ENCODE data around the gene GSG1L. TPM values are rescaled to one million over a fixed set of nuclear protein-coding genes. Genes with fewer than 3 reads are reported as not detected.

Gene GSG1L
- total RNA-seq, 1 donor, result not detected

DNA sequence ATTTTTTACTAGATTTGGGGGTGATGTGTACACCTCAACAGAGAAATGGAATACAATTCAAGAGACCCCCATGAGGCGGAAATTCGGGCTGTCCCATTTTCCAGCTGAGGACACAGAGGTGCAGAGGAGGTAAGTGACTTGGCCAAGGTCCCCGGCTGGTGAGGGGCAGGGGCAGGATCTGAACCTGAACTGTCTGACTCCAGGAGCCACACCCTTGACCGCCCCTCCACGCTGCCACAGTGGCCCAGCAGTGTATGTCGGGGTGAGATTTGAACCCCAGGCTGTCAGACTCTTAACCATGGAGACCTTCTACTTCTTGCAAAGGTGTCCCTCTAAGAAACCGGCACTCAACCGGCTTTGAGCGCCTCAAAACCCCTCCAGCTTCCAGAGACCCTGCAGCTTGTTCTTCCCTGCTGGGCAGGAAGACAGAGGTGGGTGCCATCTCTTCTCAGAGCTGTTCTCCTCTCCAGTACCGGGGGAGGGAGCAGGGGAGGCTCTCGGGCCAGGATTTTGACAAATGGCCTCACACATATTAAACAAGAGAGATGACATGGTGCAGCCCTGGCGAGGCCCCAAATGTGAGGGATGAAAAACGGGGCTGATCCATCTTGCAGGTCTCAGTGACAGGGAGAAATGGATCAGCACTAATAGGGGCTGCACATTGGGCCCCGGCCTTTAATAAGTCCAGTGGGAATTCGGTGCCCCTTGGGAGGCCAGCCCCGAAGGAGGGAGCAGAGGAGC is 222.3 kb downstream of the GSG1L start:
- no peak for DNase-seq (ENCODE audit: insufficient read length, low spot score, missing footprints)
- H3K27ac ChIP-seq (ENCODE audit: low read depth, low read length), result no peak overlapping the region

DNA sequence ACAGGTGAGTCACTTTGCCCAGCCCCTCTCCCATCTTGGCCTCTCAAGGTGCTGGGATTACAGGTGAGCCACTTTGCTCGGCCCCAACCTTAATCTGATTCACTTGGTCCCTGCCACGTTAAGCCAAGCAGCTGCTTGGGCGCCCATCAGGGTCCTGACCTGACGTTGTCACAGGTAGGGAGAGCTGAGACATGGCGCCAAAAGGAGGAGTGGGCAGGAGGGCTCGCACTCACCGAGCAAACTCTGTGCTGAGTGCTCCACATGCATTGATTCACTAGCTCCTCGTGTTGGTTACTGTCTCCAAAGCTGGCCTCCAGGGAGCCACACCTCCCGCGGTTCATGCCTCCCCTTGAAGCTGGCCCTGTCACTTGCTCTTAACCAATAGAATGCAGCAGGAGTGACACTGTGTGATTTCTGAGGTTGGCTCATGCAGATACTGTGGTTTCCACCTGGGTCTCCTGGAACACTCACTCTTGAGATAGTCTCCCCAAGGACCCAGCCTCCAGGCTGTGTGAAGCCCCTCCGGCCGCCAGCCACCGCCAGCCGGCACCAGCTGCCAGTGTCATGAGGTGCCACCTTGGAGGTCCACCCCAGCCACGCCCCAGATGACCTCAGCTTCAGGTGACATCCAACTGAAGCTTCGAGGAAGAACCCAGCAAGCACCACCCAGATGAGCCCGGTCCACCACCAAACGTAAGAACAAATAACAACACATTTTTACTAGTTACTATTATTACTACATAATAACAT is 223.0 kb downstream of the GSG1L start:
- DNase-seq (ENCODE audit: insufficient read length, low spot score, missing footprints), result no peak
- no peaks in the 10 kb centered on the region for H3K4me1 ChIP-seq (ENCODE audit: insufficient read depth, low read length)
- TF ChIP-seq, protein P1, sequence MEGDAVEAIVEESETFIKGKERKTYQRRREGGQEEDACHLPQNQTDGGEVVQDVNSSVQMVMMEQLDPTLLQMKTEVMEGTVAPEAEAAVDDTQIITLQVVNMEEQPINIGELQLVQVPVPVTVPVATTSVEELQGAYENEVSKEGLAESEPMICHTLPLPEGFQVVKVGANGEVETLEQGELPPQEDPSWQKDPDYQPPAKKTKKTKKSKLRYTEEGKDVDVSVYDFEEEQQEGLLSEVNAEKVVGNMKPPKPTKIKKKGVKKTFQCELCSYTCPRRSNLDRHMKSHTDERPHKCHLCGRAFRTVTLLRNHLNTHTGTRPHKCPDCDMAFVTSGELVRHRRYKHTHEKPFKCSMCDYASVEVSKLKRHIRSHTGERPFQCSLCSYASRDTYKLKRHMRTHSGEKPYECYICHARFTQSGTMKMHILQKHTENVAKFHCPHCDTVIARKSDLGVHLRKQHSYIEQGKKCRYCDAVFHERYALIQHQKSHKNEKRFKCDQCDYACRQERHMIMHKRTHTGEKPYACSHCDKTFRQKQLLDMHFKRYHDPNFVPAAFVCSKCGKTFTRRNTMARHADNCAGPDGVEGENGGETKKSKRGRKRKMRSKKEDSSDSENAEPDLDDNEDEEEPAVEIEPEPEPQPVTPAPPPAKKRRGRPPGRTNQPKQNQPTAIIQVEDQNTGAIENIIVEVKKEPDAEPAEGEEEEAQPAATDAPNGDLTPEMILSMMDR (IDR thresholded peaks at IDR 0.05; ENCODE audit: extremely low read depth, low read depth, low read length), result no peak
- H2AFZ ChIP-seq (ENCODE audit: low read length), result no peak overlapping the region
- H3K4me2 ChIP-seq (ENCODE audit: insufficient read depth, low read length), result no peak overlapping the region
- no peaks in the 10 kb centered on the region for H3K79me2 ChIP-seq (ENCODE audit: insufficient read depth, low read length)
- no peak overlapping the region for H3K27ac ChIP-seq (ENCODE audit: low read depth, low read length)
- H3K4me3 ChIP-seq (ENCODE audit: insufficient read depth, low read length), result no peak overlapping the region
- no peaks in the 10 kb centered on the region for H3K36me3 ChIP-seq (ENCODE audit: insufficient read depth, low read length)
- H3K27me3 ChIP-seq (ENCODE audit: insufficient read depth, low read length), result peaks cover 8% of the 10 kb centered on the region
- no peaks in the 10 kb centered on the region for H3K9me3 ChIP-seq (ENCODE audit: low read depth, low read length)
- H4K20me1 ChIP-seq (ENCODE audit: insufficient read depth, low read length), result peaks cover 2% of the 10 kb centered on the region

More for the DNA sequence above, 222.3 kb downstream of the GSG1L start:
- Histone ChIP-seq H3K36me3 (ENCODE audit: insufficient read depth, low read length) (no peaks in the 10 kb centered on the region), H3K79me2 (ENCODE audit: insufficient read depth, low read length) (no peaks in the 10 kb centered on the region), H3K27me3 (ENCODE audit: insufficient read depth, low read length) (peaks cover 6% of the 10 kb centered on the region), H4K20me1 (ENCODE audit: insufficient read depth, low read length) (peaks cover 2% of the 10 kb centered on the region), H3K4me2 (ENCODE audit: insufficient read depth, low read length) (no peak overlapping the region), H3K9me3 (ENCODE audit: low read depth, low read length) (no peaks in the 10 kb centered on the region), H3K4me3 (ENCODE audit: insufficient read depth, low read length) (no peak overlapping the region), H2AFZ (ENCODE audit: low read length) (no peak overlapping the region), H3K4me1 (ENCODE audit: insufficient read depth, low read length) (no peaks in the 10 kb centered on the region)
- TF ChIP-seq, protein P1 (IDR thresholded peaks at IDR 0.05; ENCODE audit: extremely low read depth, low read depth, low read length), result no peak

GRCh38 chr16:27839419-27839818 is 224.1 kb downstream of the GSG1L start:
- H3K36me3 ChIP-seq (ENCODE audit: insufficient read depth, low read length), result no peaks in the 10 kb centered on the region
- H3K4me2 ChIP-seq (ENCODE audit: insufficient read depth, low read length), result no peak overlapping the region
- H4K20me1 ChIP-seq (ENCODE audit: insufficient read depth, low read length), result peaks cover 2% of the 10 kb centered on the region
- H3K27ac ChIP-seq (ENCODE audit: low read depth, low read length), result no peak overlapping the region
- no peak overlapping the region for H3K4me3 ChIP-seq (ENCODE audit: insufficient read depth, low read length)
- TF ChIP-seq, protein P1 (IDR thresholded peaks at IDR 0.05; ENCODE audit: extremely low read depth, low read depth, low read length), result no peak
- DNase-seq (ENCODE audit: insufficient read length, low spot score, missing footprints), result peak; percentile 83
- no peaks in the 10 kb centered on the region for H3K4me1 ChIP-seq (ENCODE audit: insufficient read depth, low read length)
- no peaks in the 10 kb centered on the region for H3K9me3 ChIP-seq (ENCODE audit: low read depth, low read length)
- H3K27me3 ChIP-seq (ENCODE audit: insufficient read depth, low read length), result peaks cover 14% of the 10 kb centered on the region
- H2AFZ ChIP-seq (ENCODE audit: low read length), result no peak overlapping the region
- H3K79me2 ChIP-seq (ENCODE audit: insufficient read depth, low read length), result no peaks in the 10 kb centered on the region

GRCh38 chr16:27838536-27839175 is 224.9 kb downstream of the GSG1L start:
- TF ChIP-seq, protein P1 (IDR thresholded peaks at IDR 0.05; ENCODE audit: extremely low read depth, low read depth, low read length), result no peak
- H4K20me1 ChIP-seq (ENCODE audit: insufficient read depth, low read length), result peaks cover 2% of the 10 kb centered on the region
- H3K36me3 ChIP-seq (ENCODE audit: insufficient read depth, low read length), result no peaks in the 10 kb centered on the region
- H3K9me3 ChIP-seq (ENCODE audit: low read depth, low read length), result no peaks in the 10 kb centered on the region
- no peak overlapping the region for H2AFZ ChIP-seq (ENCODE audit: low read length)
- no peak overlapping the region for H3K4me3 ChIP-seq (ENCODE audit: insufficient read depth, low read length)
- no peaks in the 10 kb centered on the region for H3K79me2 ChIP-seq (ENCODE audit: insufficient read depth, low read length)
- H3K27me3 ChIP-seq (ENCODE audit: insufficient read depth, low read length), result peaks cover 14% of the 10 kb centered on the region
- H3K27ac ChIP-seq (ENCODE audit: low read depth, low read length), result no peak overlapping the region
- no peak for DNase-seq (ENCODE audit: insufficient read length, low spot score, missing footprints)
- H3K4me2 ChIP-seq (ENCODE audit: insufficient read depth, low read length), result no peak overlapping the region
- H3K4me1 ChIP-seq (ENCODE audit: insufficient read depth, low read length), result no peaks in the 10 kb centered on the region

Measured in osteoblast (primary cell).